Stomach smooth muscle (tissue), 2 donors: ENCODE results near the gene PXDN.
"Not testable (repeated sequence)": the region's sequence is repeated elsewhere in the genome, so short reads cannot be mapped to it uniquely, and the experiment has no call there.

Experiments
- H3K27ac ChIP-seq: one replicate; pipeline ENCODE4 v1.7.0; 2013; ENCODE audit warnings: mild to moderate bottlenecking, low read length, inconsistent platforms
- H3K27me3 ChIP-seq, 2 donors: one replicate each; pipeline ENCODE4 v1.7.0; 2013; ENCODE audit warnings: low read length in 2 of 2; ENCODE audit not compliant: insufficient read depth in 2 of 2, control insufficient read depth in 1 of 2
- H3K36me3 ChIP-seq, 2 donors: one replicate each; pipeline ENCODE4 v1.7.0; 2013; ENCODE audit warnings: low read length in 2 of 2; ENCODE audit not compliant: control insufficient read depth in 2 of 2, insufficient read depth in 2 of 2
- H3K4me1 ChIP-seq: one replicate; pipeline ENCODE4 v1.7.0; 2013; ENCODE audit warnings: low read length; ENCODE audit not compliant: control insufficient read depth, insufficient read depth
- H3K4me3 ChIP-seq, 2 donors: one replicate each; pipeline ENCODE4 v1.7.0; 2013; ENCODE audit warnings: low read length in 2 of 2
- H3K9ac ChIP-seq, 2 donors: one replicate each; pipeline ENCODE4 v1.7.0; 2013; ENCODE audit warnings: low read length in 2 of 2, mild to moderate bottlenecking in 1 of 2
- H3K9me3 ChIP-seq, 2 donors: one replicate each; pipeline ENCODE4 v1.7.0; 2013; ENCODE audit warnings: low read length in 2 of 2; ENCODE audit not compliant: control insufficient read depth in 2 of 2
- donor health status: healthy.
- donor health status: Pancreatic carcinoma.

Gene PXDN

GRCh38 chr2:1716441-1716840 is 27.9 kb downstream of the PXDN start:
- Histone ChIP-seq H3K4me3 (no peak overlapping the region), H3K27me3 (no peaks in the 10 kb centered on the region), H3K9me3 (no peaks in the 10 kb centered on the region), H3K4me1 (peaks cover 50% of the 10 kb centered on the region), H3K36me3 (no peaks in the 10 kb centered on the region), H3K9ac (peak overlapping the region in 1 of 2 donors; percentile 31), H3K27ac (peak overlapping the region; percentile 53)

- not testable (repeated sequence) for H3K27me3 ChIP-seq, H3K4me3 ChIP-seq, H3K9me3 ChIP-seq, H3K27ac ChIP-seq, H3K36me3 ChIP-seq, H3K9ac ChIP-seq
- peaks cover 47% of the 10 kb centered on the region for H3K4me1 ChIP-seq
Observed at GRCh38 chr2:1716014-1716305, 28.4 kb downstream of the PXDN start.

- Histone ChIP-seq H3K4me1 (peaks cover 41% of the 10 kb centered on the region), H3K36me3 (no peaks in the 10 kb centered on the region), H3K9ac (no peak overlapping the region), H3K9me3 (no peaks in the 10 kb centered on the region), H3K4me3 (no peak overlapping the region), H3K27ac (no peak overlapping the region), H3K27me3 (no peaks in the 10 kb centered on the region)
Observed at GRCh38 chr2:1715184-1716013, 28.9 kb downstream of the PXDN start.

GRCh38 chr2:1714291-1715064 is 29.8 kb downstream of the PXDN start:
- Histone ChIP-seq H3K36me3 (no peaks in the 10 kb centered on the region), H3K9me3 (no peaks in the 10 kb centered on the region), H3K4me3 (no peak overlapping the region), H3K27ac (no peak overlapping the region), H3K27me3 (no peaks in the 10 kb centered on the region), H3K9ac (no peak overlapping the region), H3K4me1 (peaks cover 38% of the 10 kb centered on the region)

- Histone ChIP-seq H3K27ac (no peak overlapping the region), H3K36me3 (no peaks in the 10 kb centered on the region), H3K9ac (no peak overlapping the region), H3K9me3 (no peaks in the 10 kb centered on the region), H3K4me1 (peaks cover 41% of the 10 kb centered on the region), H3K27me3 (no peaks in the 10 kb centered on the region), H3K4me3 (no peak overlapping the region)
Observed at GRCh38 chr2:1713839-1714236, 30.5 kb downstream of the PXDN start.

- no peaks in the 10 kb centered on the region for H3K9me3 ChIP-seq
- H3K9ac ChIP-seq = no peak overlapping the region
- no peak overlapping the region for H3K27ac ChIP-seq
- H3K4me3 ChIP-seq = no peak overlapping the region
- peaks cover 43% of the 10 kb centered on the region for H3K4me1 ChIP-seq
- no peaks in the 10 kb centered on the region for H3K36me3 ChIP-seq
- no peaks in the 10 kb centered on the region for H3K27me3 ChIP-seq
Observed at GRCh38 chr2:1713142-1713838, 31.0 kb downstream of the PXDN start.

- H3K36me3 ChIP-seq = no peaks in the 10 kb centered on the region
- no peaks in the 10 kb centered on the region for H3K9me3 ChIP-seq
- no peak overlapping the region for H3K9ac ChIP-seq
- H3K4me3 ChIP-seq = no peak overlapping the region
- peaks cover 40% of the 10 kb centered on the region for H3K4me1 ChIP-seq
- no peaks in the 10 kb centered on the region for H3K27me3 ChIP-seq
- H3K27ac ChIP-seq = no peak overlapping the region
Observed at GRCh38 chr2:1709946-1710560, 34.3 kb downstream of the PXDN start.

- no peaks in the 10 kb centered on the region for H3K36me3 ChIP-seq
- no peak overlapping the region for H3K4me3 ChIP-seq
- peaks cover 33% of the 10 kb centered on the region for H3K4me1 ChIP-seq
- H3K9me3 ChIP-seq = no peaks in the 10 kb centered on the region
- no peak overlapping the region for H3K9ac ChIP-seq
- peak overlapping the region; percentile 84 for H3K27ac ChIP-seq
- no peaks in the 10 kb centered on the region for H3K27me3 ChIP-seq
Observed at GRCh38 chr2:1709335-1709605, 35.0 kb downstream of the PXDN start.

GRCh38 chr2:1708476-1709334 is 35.6 kb downstream of the PXDN start:
- Histone ChIP-seq H3K9me3 (no peaks in the 10 kb centered on the region), H3K9ac (peak overlapping the region; percentile 14 to 47), H3K4me3 (peak overlapping the region in 1 of 2 donors; percentile 64), H3K27ac (peak overlapping the region; percentile 84), H3K36me3 (no peaks in the 10 kb centered on the region), H3K27me3 (no peaks in the 10 kb centered on the region), H3K4me1 (peaks cover 28% of the 10 kb centered on the region)

- H3K27me3 ChIP-seq = no peaks in the 10 kb centered on the region
- H3K9ac ChIP-seq = peak overlapping the region; percentile 14 to 47
- H3K36me3 ChIP-seq = no peaks in the 10 kb centered on the region
- peak overlapping the region; percentile 84 for H3K27ac ChIP-seq
- no peaks in the 10 kb centered on the region for H3K9me3 ChIP-seq
- H3K4me1 ChIP-seq = peaks cover 24% of the 10 kb centered on the region
- peak overlapping the region; percentile 52 to 64 for H3K4me3 ChIP-seq
Observed at GRCh38 chr2:1707771-1708418, 36.4 kb downstream of the PXDN start.
